T47D (cell line): Measurements from ENCODE around the gene PHKA1.
A peak's percentile ranks its signal among the peaks of the same experiment; 100 is the strongest.
"Not testable (repeated sequence)": the region's sequence is repeated elsewhere in the genome, so short reads cannot be mapped to it uniquely, and the experiment has no call there.

Source experiments
- DNase-seq, 2 experiments: peaks; one replicate each; pipeline versions ENCODE4 v3.0.0 to v3.0.0-alpha.2; 2011 to 2012; ENCODE audit warnings: low read depth in 1 of 2, low spot score in 1 of 2
- JUND ChIP-seq: IDR thresholded peaks from 2 replicates; pipeline ENCODE4 v1.6.1; 2012; ENCODE audit warnings: low read depth
- in situ Hi-C: cut with HindIII; loops from 2 replicates; pipeline ENCODE4 v1.10.0; 2016; ENCODE audit warnings: low sequenced_read_pairs, low pct_unique_long_range_greater_than_20kb

Gene PHKA1

DNA sequence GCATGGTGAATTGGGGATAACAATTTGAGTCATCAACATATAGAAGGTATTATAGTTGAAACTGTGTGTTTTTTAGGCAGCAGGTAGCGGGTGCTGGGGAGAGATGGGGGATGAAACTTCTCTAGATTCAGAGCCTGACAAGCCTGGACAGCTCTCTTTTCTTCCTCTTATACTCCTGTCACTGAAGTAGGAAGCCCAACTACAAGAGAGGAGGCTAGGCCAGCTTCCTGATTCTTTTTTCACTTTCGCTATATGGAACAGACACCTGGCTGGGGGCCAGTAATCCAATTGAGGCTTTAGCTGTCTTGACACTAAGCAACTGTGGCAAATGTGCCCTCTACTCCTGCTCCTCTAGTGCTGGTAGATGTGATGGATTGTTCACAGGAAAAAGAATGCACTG is 69.2 kb downstream of the PHKA1 start:
- no peak for TF ChIP-seq JUND
- no peak for DNase-seq
- in situ Hi-C loops = no loop called here

DNA sequence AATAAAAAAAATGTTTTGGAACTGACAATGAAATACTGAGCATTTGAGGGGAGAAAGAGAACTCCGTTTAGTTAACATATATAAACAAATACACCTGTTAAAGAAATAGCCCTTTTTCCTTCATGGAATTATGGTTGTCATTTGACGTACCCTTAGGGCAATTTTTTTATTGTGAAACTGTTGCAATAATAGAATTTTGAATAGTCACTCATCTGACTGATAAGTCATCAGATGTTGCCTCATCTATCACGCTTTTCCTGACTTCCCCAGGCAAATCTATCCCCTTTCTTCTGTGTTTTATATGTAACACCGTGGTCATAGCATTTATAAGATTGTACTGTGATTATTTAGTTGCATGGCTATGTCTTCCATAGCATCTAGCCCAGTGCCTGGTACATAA is 72.5 kb downstream of the PHKA1 start:
- TF ChIP-seq JUND = no peak
- in situ Hi-C loops = no loop called here

DNA sequence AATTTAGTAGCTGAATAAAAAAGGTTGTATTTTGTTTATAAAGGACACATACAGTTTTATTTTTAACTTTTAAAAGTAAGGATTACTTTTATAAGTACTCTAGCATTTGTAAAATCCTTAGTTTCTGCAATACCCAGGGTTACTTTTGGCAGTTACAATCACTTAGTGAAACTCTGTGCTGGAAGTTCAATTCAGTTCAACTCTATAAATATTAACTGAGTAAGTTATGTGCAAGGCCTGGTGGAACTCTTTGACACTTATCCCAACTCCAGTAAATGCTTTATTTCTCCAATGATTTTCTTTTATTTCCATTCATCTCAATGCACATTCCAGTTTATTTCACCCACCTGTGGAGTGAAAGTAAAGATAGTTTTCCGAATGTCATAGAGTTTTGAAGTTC is 78.2 kb downstream of the PHKA1 start:
- in situ Hi-C loops = no loop called here

More for the DNA sequence above, 72.5 kb downstream of the PHKA1 start:
- no peak for DNase-seq

GRCh38 chrX:72634331-72634730 is 79.8 kb downstream of the PHKA1 start:
- DNase-seq = no peak
- no peak for TF ChIP-seq JUND
- in situ Hi-C loops = no loop called here

More for the DNA sequence above, 78.2 kb downstream of the PHKA1 start:
- DNase-seq = no peak
- no peak for TF ChIP-seq JUND

- DNase-seq = no peak
- no peak for TF ChIP-seq JUND
- in situ Hi-C loops = no loop called here
Measured at GRCh38 chrX:72630185-72630584, 83.9 kb downstream of the PHKA1 start.

DNA sequence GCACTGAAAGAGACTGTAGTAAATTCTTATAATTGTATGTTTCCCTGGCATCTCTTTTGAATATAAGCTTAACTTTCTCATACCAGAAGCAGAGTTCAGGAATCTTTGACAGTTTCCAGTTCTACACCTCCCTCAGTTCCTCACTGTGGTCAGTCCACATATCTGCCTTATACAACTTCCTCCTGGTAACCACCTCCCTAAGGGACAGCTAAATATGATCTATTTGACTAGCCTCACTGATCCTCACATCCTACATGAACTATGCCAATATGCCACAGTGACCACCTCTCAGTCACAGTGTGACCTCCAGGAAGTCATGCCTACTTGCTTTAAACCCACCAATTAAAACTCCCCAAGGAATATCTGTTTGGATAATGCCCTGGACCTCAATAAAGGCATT is 89.9 kb downstream of the PHKA1 start:
- DNase-seq = no peak
- TF ChIP-seq JUND = no peak
- in situ Hi-C loops = no loop called here

GRCh38 chrX:72621625-72622485 is 92.3 kb downstream of the PHKA1 start:
- TF ChIP-seq JUND = no peak

GRCh38 chrX:72621163-72621562 is 92.9 kb downstream of the PHKA1 start:
- in situ Hi-C loops = no loop called here
- peak in 1 of 2 experiments; percentile 3 for DNase-seq

More at GRCh38 chrX:72621625-72622485, 92.3 kb downstream of the PHKA1 start:
- DNase-seq = no peak
- in situ Hi-C loops = no loop called here

DNA sequence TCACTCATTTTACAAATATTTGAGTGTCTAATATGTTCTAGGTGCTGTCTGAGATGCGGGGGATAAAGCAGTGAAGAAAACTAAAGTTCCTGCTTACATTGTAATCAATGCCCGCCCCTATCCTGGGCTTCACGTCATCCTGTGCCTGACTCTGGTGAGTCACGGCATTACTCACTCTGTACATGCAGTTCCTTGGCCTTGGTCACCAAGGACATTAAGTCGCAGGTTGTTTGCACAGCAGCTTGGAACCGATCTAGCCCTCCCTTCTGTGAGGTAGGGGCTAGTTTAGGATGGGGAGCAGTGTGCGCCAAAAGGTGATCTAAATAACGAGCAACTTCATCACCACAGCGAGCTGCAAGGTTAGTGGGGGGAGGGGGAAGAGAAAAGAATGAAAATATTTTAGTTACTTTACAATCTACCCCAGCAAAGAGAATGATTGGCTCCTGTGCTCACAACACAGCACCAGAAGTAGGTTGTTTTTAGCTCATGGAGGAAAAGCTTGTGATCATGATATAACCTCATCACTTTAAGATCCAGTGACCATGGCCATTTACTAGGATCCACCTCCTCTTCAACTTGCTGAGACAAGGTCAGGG is 93.5 kb downstream of the PHKA1 start:
- in situ Hi-C loops = no loop called here
- DNase-seq = peak in 1 of 2 experiments; percentile 50
- no peak for TF ChIP-seq JUND

More at GRCh38 chrX:72621163-72621562, 92.9 kb downstream of the PHKA1 start:
- TF ChIP-seq JUND = no peak

- in situ Hi-C loops = no loop called here
- peak; percentile 2 to 10 for DNase-seq
- TF ChIP-seq JUND = no peak
Measured at GRCh38 chrX:72609313-72609712, 104.8 kb downstream of the PHKA1 start.

DNA sequence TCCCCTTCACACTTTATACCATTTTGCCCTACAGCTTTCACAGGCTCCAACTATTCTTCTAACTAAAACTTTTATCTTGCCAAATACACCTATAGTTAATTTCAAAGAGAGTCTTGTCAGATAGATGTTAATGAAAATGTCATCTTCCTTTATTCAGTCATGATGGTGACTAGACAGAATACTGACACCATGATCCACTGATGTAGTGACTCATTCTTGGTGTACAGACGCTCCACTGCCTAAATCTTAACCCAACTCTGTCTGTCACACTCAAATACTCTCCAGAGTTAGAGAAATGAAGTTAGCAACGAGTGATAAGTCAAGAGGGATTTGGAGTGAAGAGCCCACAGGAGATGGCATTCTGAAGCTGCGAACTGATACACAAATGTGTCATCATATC is 109.4 kb downstream of the PHKA1 start:
- no peak for DNase-seq
- in situ Hi-C loops = no loop called here
- no peak for TF ChIP-seq JUND

DNA sequence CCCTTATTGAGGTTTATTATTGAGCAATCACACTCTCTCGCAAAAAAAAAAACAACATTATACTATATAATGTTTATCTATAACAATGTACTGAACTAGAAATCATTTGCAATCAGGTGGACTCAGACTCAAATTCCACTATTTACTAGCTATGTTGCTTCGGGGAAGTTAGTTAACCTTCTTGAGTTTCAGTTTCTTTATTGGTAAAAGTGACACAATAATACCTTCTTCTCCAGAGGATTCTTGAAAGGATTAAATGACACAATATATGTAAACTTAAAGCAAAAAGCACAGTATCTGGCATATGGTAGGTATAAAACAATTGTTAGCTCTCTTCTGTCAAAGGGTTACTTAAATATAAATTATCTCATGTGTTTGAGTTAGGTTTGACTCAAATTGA is 110.0 kb downstream of the PHKA1 start:
- in situ Hi-C loops = no loop called here
- no peak for TF ChIP-seq JUND
- DNase-seq = no peak

DNA sequence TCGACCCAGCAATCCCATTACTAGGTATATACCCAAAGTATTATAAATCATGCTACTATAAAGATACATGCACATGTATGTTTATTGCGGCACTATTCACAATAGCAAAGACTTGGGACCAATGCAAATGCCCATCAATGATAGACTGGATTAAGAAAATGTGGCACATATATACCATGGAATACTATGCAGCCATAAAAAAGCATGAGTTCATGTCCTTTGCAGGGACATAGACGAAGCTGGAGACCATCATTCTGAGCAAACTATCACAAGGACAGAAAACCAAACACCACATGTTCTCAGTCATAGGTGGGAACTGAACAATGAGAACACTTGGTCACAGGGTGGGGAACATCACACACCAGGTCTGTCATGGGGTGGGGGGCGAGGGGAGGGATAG is 123.1 kb downstream of the PHKA1 start:
- DNase-seq, in situ Hi-C loops: not testable (repeated sequence)

GRCh38 chrX:72584163-72584562 is 129.9 kb downstream of the PHKA1 start:
- in situ Hi-C loops = no loop called here
- TF ChIP-seq JUND = no peak
- DNase-seq = no peak
